Memory B cell (primary cell): ENCODE results near the gene CDH15.
"Not testable (repeated sequence)": the region's sequence is repeated elsewhere in the genome, so short reads cannot be mapped to it uniquely, and the experiment has no call there.

Source experiments
- ATAC-seq: fragments of 150-1000 bp; cut with Tn5 transposase; 2 replicates; pipeline ENCODE4 v1.10.0; 2021; ENCODE audit warnings: low read depth, mild to moderate bottlenecking, moderate library complexity
- DNase-seq, 2 donors: peaks; one replicate each; pipeline ENCODE4 v3.0.0; 2022; ENCODE audit warnings: low spot score in 2 of 2
- H3K27ac Mint-ChIP-seq: one replicate; pipeline ENCODE4 v1.8.0; 2022; ENCODE audit warnings: mild to moderate bottlenecking, moderate library complexity, mixed read lengths
- H3K27me3 Mint-ChIP-seq: one replicate; pipeline ENCODE4 v1.8.0; 2022; ENCODE audit warnings: mixed read lengths
- H3K36me3 Mint-ChIP-seq: one replicate; pipeline ENCODE4 v1.8.0; 2022; ENCODE audit warnings: mild to moderate bottlenecking, mixed read lengths
- H3K4me1 Mint-ChIP-seq: one replicate; pipeline ENCODE4 v1.8.0; 2022; ENCODE audit warnings: mixed read lengths
- H3K4me3 Mint-ChIP-seq: one replicate; pipeline ENCODE4 v1.8.0; 2022; ENCODE audit warnings: mild to moderate bottlenecking, moderate library complexity, mixed read lengths
- H3K9me3 Mint-ChIP-seq: one replicate; pipeline ENCODE4 v1.8.0; 2022; ENCODE audit warnings: mixed read lengths

CDH15 gene

GRCh38 chr16:89176147-89176690 is 4.7 kb downstream of the CDH15 start:
- Mint-ChIP-seq H3K4me3 (no peak overlapping the region), H3K4me1 (no peaks in the 10 kb centered on the region), H3K27ac (no peak overlapping the region), H3K27me3 (peaks cover 2% of the 10 kb centered on the region), H3K36me3 (no peaks in the 10 kb centered on the region), H3K9me3 (no peaks in the 10 kb centered on the region)
- ATAC-seq (no peak), DNase-seq (no peak)

DNA sequence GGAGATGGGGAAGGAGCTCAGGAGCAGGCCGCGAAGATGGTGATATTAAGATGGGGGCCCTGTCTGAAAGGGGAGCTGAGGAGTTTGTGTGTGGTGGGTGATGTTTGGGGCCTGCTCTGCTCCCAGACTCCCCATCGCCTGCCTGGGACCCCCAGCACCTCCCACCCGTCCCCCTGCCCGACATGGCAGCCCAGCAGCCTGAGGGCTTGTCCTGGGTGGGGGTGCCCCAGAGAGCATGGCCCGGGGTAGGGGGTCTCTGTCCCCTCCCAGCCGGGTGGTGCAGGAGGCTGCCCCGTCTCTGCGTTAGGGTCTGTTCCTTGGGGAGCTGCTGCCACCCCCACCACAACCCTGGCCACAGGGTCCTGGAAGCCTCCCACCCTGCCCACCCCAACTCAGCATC is 5.2 kb downstream of the CDH15 start:
- no peaks in the 10 kb centered on the region for H3K4me1 Mint-ChIP-seq
- H3K27ac Mint-ChIP-seq, result no peak overlapping the region
- DNase-seq (no peak), ATAC-seq (no peak)
- H3K9me3 Mint-ChIP-seq, result no peaks in the 10 kb centered on the region
- no peak overlapping the region for H3K4me3 Mint-ChIP-seq
- H3K36me3 Mint-ChIP-seq, result no peaks in the 10 kb centered on the region
- H3K27me3 Mint-ChIP-seq, result peaks cover 3% of the 10 kb centered on the region

DNA sequence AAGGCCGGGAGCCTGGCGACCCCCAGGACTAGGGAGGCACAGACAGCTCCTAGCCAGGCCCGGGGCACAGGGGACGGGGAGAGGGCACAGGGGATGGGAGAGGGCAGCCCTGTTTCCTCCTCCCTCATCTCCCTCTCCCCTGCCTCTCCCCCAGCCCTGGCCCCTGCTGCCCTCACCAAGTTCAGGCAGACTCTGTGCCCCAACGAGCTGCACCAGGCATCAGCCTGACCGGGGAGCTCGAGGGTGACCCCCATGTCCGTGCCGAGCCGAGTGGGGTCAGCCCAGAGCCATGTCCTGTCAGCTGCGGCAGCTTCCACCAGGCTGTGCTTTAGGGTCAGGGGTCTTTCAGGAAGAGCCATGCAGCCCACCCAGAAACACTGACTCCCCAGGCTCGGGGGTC is 6.0 kb downstream of the CDH15 start:
- ATAC-seq, result no peak
- peaks cover 4% of the 10 kb centered on the region for H3K27me3 Mint-ChIP-seq

GRCh38 chr16:89178453-89179147 is 7.1 kb downstream of the CDH15 start:
- peaks cover 4% of the 10 kb centered on the region for H3K27me3 Mint-ChIP-seq
- DNase-seq (no peak), ATAC-seq (no peak)
- no peaks in the 10 kb centered on the region for H3K9me3 Mint-ChIP-seq
- no peaks in the 10 kb centered on the region for H3K4me1 Mint-ChIP-seq
- no peak overlapping the region for H3K4me3 Mint-ChIP-seq
- H3K36me3 Mint-ChIP-seq, result no peaks in the 10 kb centered on the region
- no peak overlapping the region for H3K27ac Mint-ChIP-seq

More for the DNA sequence above, 6.0 kb downstream of the CDH15 start:
- Mint-ChIP-seq H3K27ac (no peak overlapping the region), H3K36me3 (no peaks in the 10 kb centered on the region), H3K9me3 (no peaks in the 10 kb centered on the region), H3K4me3 (no peak overlapping the region), H3K4me1 (no peaks in the 10 kb centered on the region)
- DNase-seq, result no peak

- ATAC-seq (no peak), DNase-seq (no peak)
- Mint-ChIP-seq H3K27ac (no peak overlapping the region), H3K27me3 (peaks cover 4% of the 10 kb centered on the region), H3K4me3 (no peak overlapping the region), H3K9me3 (no peaks in the 10 kb centered on the region), H3K4me1 (no peaks in the 10 kb centered on the region), H3K36me3 (no peaks in the 10 kb centered on the region)
Measured at GRCh38 chr16:89179148-89179484, 7.6 kb downstream of the CDH15 start.

- no peak for DNase-seq
- H3K9me3 Mint-ChIP-seq, result no peaks in the 10 kb centered on the region
- no peak overlapping the region for H3K27ac Mint-ChIP-seq
- ATAC-seq, result no peak
- no peak overlapping the region for H3K4me3 Mint-ChIP-seq
- no peaks in the 10 kb centered on the region for H3K36me3 Mint-ChIP-seq
- H3K4me1 Mint-ChIP-seq, result no peaks in the 10 kb centered on the region
- H3K27me3 Mint-ChIP-seq, result peaks cover 4% of the 10 kb centered on the region
Measured at GRCh38 chr16:89179656-89180315, 8.2 kb downstream of the CDH15 start.

DNA sequence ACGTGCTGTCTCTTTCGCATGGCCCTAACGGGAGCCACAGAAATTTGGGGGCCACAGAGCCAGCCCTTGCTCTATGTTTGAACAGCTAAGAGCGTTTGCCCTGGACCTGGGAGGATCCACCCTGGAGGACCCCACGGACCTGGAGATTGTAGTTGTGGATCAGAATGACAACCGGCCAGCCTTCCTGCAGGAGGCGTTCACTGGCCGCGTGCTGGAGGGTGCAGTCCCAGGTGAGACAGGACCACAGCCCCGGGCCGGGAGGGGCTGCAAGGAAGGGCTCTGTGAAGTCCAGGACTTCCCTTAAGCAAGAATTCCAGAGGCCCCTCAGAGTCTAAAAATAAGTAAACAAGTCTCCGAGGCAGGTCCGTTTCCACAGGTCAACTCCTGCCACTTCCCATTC is 11.9 kb downstream of the CDH15 start:
- H3K27ac Mint-ChIP-seq, result no peak overlapping the region
- no peaks in the 10 kb centered on the region for H3K36me3 Mint-ChIP-seq

DNA sequence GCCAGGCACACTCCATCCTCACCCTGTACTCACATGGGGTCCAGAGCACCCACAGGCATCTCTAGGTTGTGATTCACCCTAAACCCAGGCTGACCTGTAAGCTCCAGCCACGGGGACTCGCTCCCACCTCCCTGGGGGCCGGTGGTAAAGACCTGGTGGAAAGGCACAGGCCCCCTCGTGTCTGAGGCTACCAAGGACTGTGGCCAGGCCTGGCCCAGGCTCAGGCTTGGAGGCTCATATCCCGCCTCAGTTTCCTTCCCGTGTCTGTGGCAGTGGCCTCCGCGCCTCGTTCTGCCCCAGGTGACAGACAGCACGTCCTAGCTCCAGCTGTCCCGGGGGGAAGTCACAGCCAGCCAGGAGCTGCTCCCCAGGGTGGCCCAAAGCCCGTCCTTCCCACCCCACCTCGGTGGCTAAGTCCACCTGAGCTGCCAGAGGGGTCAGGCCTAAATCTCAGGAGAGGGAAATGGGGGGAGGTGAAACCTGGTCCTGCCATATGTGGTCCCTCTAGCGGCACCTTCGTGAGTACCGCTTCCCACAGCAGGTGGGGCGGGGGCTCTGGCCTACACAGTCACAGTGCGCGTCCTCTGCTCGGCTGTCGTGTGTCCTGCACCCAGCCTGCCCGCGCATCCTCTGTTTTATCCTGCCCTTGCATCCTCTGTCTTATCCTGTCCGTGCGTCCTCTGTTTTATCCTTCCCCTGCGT is 12.6 kb downstream of the CDH15 start:
- Mint-ChIP-seq H3K9me3 (no peaks in the 10 kb centered on the region), H3K4me1 (no peaks in the 10 kb centered on the region), H3K4me3 (no peak overlapping the region), H3K27ac (no peak overlapping the region), H3K36me3 (no peaks in the 10 kb centered on the region), H3K27me3 (peaks cover 2% of the 10 kb centered on the region)
- DNase-seq, result no peak
- no peak for ATAC-seq

More for the DNA sequence above, 11.9 kb downstream of the CDH15 start:
- DNase-seq (no peak), ATAC-seq (no peak)
- H3K4me1 Mint-ChIP-seq, result no peaks in the 10 kb centered on the region
- H3K4me3 Mint-ChIP-seq, result no peak overlapping the region
- H3K9me3 Mint-ChIP-seq, result no peaks in the 10 kb centered on the region
- peaks cover 2% of the 10 kb centered on the region for H3K27me3 Mint-ChIP-seq

DNA sequence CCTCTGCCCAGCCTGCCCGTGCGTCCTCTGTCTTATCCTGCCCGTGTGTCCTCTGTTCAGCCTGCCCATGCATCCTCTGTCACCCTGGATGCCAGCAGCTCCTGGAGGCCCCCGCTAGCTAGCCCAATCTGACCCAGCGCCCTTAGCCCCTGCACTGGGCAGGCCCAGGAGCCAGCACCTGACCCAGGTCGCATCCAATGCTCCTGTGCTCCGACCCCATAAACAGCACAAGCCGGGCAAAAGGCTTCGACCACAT is 13.1 kb downstream of the CDH15 start:
- DNase-seq, result no peak
- H3K27me3 Mint-ChIP-seq, result peaks cover 2% of the 10 kb centered on the region
- H3K4me3 Mint-ChIP-seq, result no peak overlapping the region
- H3K4me1 Mint-ChIP-seq, result no peaks in the 10 kb centered on the region
- H3K27ac Mint-ChIP-seq, result no peak overlapping the region
- no peak for ATAC-seq
- no peaks in the 10 kb centered on the region for H3K36me3 Mint-ChIP-seq
- H3K9me3 Mint-ChIP-seq, result no peaks in the 10 kb centered on the region

GRCh38 chr16:89184933-89185794 is 13.6 kb downstream of the CDH15 start:
- DNase-seq, result no peak
- Mint-ChIP-seq H3K36me3 (no peaks in the 10 kb centered on the region), H3K27ac (no peak overlapping the region), H3K9me3 (no peaks in the 10 kb centered on the region), H3K4me1 (no peaks in the 10 kb centered on the region), H3K4me3 (no peak overlapping the region), H3K27me3 (peaks cover 2% of the 10 kb centered on the region)
- ATAC-seq, result peak; percentile 65

DNA sequence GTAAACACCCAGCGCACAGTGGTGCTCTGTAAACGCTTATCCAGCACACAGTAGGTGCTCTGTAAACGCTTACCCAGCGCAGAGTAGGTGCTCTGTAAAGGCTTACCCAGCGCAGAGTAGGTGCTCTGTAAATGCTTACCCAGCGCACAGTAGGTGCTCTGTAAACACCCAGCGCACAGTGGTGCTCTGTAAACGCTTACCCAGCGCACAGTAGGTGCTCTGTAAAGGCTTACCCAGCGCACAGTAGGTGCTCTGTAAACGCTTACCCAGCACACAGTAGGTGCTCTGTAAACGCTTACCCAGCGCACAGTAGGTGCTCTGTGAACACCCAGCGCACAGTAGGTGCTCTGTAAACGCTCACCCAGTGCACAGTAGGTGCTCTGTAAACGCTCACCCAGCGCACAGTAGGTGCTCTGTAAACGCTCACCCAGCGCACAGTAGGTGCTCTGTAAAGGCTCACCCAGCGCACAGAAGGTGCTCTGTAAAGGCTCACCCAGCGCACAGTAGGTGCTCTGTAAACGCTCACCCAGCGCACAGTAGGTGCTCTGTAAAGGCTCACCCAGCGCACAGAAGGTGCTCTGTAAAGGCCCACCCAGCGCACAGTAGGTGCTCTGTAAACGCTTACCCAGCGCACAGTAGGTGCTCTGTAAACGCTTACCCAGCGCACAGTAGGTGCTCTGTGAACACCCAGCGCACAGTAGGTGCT is 14.5 kb downstream of the CDH15 start:
- not testable (repeated sequence) for H3K4me3 Mint-ChIP-seq, H3K4me1 Mint-ChIP-seq, H3K27me3 Mint-ChIP-seq, ATAC-seq, DNase-seq, H3K36me3 Mint-ChIP-seq, H3K9me3 Mint-ChIP-seq, H3K27ac Mint-ChIP-seq

GRCh38 chr16:89186593-89187031 is 15.1 kb downstream of the CDH15 start:
- not testable (repeated sequence) for H3K4me3 Mint-ChIP-seq, H3K36me3 Mint-ChIP-seq, DNase-seq, H3K27me3 Mint-ChIP-seq, ATAC-seq, H3K27ac Mint-ChIP-seq, H3K4me1 Mint-ChIP-seq, H3K9me3 Mint-ChIP-seq

DNA sequence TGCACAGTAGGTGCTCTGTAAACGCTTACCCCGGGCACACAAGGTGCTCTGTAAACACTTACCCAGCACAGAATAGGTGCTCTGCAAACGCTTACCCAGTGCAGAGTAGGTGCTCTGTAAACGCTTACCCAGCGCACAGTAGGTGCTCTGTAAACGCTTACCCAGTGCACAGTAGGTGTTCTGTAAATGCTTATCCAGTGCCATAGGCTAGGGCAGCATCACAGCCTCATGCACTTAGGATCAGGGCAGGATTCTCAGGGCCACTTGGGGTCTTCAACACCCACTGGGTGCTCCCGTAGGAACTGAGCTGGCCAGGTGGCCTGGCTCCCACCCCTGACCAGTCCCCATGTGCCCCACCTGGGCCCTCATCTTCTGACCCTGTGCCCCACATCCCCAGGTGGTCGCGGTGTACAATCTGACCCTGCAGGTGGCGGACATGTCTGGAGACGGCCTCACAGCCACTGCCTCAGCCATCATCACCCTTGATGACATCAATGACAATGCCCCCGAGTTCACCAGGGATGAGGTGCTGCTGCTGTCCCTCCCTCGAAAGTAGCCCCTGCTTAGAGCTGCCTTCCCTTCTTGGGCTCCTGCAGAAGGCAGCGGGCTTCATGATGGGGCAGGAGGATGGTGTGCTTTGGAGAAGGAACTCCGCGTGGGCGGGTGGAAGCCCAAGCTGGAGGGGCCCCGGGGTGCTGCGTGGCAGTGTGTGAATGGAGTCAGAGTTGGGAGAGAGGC is 15.7 kb downstream of the CDH15 start:
- H3K36me3 Mint-ChIP-seq, result no peaks in the 10 kb centered on the region
- H3K4me1 Mint-ChIP-seq, result peaks cover 3% of the 10 kb centered on the region
- H3K27ac Mint-ChIP-seq, result no peak overlapping the region
- H3K27me3 Mint-ChIP-seq, result no peaks in the 10 kb centered on the region
- DNase-seq (no peak), ATAC-seq (peak; percentile 60)
- no peak overlapping the region for H3K4me3 Mint-ChIP-seq
- H3K9me3 Mint-ChIP-seq, result no peaks in the 10 kb centered on the region
